ENCODE data around the gene ARL6IP1. TPM values are rescaled to one million over a fixed set of nuclear protein-coding genes. Genes with fewer than 3 reads are reported as not detected.

ARL6IP1 gene
- total RNA-seq, 4 donors from 2014 or later, result 274 to 393 (median 335) TPM

GRCh38 chr16:18833707-18834505 lies 32.6 kb upstream of the ARL6IP1 start:
- TF ChIP-seq, protein P1, sequence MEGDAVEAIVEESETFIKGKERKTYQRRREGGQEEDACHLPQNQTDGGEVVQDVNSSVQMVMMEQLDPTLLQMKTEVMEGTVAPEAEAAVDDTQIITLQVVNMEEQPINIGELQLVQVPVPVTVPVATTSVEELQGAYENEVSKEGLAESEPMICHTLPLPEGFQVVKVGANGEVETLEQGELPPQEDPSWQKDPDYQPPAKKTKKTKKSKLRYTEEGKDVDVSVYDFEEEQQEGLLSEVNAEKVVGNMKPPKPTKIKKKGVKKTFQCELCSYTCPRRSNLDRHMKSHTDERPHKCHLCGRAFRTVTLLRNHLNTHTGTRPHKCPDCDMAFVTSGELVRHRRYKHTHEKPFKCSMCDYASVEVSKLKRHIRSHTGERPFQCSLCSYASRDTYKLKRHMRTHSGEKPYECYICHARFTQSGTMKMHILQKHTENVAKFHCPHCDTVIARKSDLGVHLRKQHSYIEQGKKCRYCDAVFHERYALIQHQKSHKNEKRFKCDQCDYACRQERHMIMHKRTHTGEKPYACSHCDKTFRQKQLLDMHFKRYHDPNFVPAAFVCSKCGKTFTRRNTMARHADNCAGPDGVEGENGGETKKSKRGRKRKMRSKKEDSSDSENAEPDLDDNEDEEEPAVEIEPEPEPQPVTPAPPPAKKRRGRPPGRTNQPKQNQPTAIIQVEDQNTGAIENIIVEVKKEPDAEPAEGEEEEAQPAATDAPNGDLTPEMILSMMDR (IDR thresholded peaks at IDR 0.05; ENCODE audit: low read depth), result no peak

DNA sequence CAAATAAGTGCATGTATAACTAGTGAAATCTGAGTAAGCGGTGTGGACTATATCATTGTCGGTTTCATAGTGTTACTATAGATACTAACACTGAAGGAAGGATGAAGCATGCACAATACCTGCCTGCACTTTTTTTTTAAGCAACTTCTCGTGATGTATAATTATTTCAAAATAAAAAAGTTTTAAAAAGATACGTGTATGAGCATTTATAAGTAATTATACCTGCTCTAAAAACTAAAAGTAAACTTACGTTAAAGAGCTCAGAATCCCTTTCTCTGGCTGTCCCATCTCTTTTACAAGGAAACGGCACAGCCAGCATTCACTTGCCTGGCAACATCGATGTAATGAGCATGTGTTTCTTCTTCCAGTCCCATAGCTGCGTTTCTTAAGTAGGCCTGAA lies 31.3 kb upstream of the ARL6IP1 start:
- TF ChIP-seq, protein P1 (IDR thresholded peaks at IDR 0.05; ENCODE audit: low read depth), result no peak

- TF ChIP-seq, protein P1 (IDR thresholded peaks at IDR 0.05; ENCODE audit: low read depth), result no peak
Observed at GRCh38 chr16:18832006-18832405, 30.7 kb upstream of the ARL6IP1 start.

GRCh38 chr16:18829251-18829650 lies 27.9 kb upstream of the ARL6IP1 start:
- TF ChIP-seq, protein P1 (IDR thresholded peaks at IDR 0.05; ENCODE audit: low read depth), result no peak

GRCh38 chr16:18827890-18828289 lies 26.5 kb upstream of the ARL6IP1 start:
- TF ChIP-seq, protein P1 (IDR thresholded peaks at IDR 0.05; ENCODE audit: low read depth), result no peak

DNA sequence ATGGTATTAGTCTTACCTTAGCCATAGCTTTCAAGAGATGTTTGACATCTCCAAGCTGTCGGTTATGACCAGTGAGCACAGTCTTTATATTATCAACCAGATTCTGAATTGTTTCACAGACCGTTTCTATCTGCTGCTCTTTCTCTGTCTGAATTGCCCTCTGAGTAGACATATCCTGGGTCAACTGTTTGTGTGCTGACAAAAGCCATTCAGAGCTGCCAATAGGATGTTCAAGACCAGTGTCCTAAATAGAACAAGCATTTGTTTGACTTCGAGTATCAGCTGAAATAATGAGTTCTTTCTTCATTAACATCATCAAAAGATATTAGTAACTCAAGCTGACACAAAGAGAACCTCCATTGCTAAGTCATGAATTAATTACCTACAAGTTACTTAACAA lies 14.9 kb upstream of the ARL6IP1 start:
- TF ChIP-seq, protein P1 (IDR thresholded peaks at IDR 0.05; ENCODE audit: low read depth), result no peak

GRCh38 chr16:18811925-18812324 lies 10.6 kb upstream of the ARL6IP1 start:
- TF ChIP-seq, protein P1 (IDR thresholded peaks at IDR 0.05; ENCODE audit: low read depth), result no peak
